ENCODE results near the gene MVB12B.

The MVB12B gene

DNA sequence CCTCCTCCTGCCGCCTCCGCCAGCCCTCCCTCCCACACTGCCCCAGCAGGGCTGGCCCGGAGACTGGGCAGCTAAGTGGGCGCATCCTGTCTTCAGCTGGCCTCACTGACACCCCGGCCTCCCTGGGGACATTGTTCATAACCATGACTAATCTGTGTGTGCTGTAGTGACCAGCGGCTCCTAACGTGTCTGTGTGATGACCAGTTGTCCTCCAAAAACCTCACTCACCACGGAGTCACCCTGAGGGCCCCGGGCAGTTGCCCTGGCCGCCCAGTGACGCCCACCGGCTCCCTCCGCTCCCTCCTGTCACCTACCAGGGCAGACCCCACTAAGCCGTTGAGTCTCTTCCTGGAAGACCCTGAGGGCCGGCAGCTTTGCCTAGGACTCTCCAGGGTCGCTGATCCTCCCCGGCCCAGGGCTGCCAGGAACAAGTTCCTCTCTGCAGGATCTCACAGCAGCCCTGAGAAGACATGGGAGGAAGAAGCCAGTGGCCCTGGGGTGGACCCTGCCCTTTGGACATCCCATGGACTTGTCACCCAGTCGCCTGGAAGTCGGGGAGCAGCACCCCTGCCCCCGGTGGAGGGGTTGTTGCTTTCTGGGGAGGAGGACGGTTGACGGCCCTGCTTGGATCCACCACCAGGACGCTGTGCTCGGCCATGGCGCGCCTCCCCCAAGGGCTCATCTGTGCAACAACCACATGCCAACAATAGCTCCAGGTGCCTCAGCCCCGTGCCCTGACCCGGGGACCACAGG is 176.9 kb downstream of the MVB12B start:
- H3K9me3 ChIP-seq: no peaks in the 10 kb centered on the region
- no peak for DNase-seq
- TF ChIP-seq, protein P1, sequence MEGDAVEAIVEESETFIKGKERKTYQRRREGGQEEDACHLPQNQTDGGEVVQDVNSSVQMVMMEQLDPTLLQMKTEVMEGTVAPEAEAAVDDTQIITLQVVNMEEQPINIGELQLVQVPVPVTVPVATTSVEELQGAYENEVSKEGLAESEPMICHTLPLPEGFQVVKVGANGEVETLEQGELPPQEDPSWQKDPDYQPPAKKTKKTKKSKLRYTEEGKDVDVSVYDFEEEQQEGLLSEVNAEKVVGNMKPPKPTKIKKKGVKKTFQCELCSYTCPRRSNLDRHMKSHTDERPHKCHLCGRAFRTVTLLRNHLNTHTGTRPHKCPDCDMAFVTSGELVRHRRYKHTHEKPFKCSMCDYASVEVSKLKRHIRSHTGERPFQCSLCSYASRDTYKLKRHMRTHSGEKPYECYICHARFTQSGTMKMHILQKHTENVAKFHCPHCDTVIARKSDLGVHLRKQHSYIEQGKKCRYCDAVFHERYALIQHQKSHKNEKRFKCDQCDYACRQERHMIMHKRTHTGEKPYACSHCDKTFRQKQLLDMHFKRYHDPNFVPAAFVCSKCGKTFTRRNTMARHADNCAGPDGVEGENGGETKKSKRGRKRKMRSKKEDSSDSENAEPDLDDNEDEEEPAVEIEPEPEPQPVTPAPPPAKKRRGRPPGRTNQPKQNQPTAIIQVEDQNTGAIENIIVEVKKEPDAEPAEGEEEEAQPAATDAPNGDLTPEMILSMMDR (IDR thresholded peaks at IDR 0.05): no peak
- H3K36me3 ChIP-seq: peaks cover 8 to 27% (median 21%) of the 10 kb centered on the region in 3 donors
- H3K27ac ChIP-seq: no peak overlapping the region
- H3K4me3 ChIP-seq: no peak overlapping the region
- H3K27me3 ChIP-seq: peaks cover 0 to 18% of the 10 kb centered on the region in 2 donors
- intact Hi-C loops (cut with DNase I; ENCODE audit: low total_unique reads): no loop called here
- peaks cover 0 to 26% (median 17%) of the 10 kb centered on the region in 4 donors for H3K4me1 ChIP-seq

DNA sequence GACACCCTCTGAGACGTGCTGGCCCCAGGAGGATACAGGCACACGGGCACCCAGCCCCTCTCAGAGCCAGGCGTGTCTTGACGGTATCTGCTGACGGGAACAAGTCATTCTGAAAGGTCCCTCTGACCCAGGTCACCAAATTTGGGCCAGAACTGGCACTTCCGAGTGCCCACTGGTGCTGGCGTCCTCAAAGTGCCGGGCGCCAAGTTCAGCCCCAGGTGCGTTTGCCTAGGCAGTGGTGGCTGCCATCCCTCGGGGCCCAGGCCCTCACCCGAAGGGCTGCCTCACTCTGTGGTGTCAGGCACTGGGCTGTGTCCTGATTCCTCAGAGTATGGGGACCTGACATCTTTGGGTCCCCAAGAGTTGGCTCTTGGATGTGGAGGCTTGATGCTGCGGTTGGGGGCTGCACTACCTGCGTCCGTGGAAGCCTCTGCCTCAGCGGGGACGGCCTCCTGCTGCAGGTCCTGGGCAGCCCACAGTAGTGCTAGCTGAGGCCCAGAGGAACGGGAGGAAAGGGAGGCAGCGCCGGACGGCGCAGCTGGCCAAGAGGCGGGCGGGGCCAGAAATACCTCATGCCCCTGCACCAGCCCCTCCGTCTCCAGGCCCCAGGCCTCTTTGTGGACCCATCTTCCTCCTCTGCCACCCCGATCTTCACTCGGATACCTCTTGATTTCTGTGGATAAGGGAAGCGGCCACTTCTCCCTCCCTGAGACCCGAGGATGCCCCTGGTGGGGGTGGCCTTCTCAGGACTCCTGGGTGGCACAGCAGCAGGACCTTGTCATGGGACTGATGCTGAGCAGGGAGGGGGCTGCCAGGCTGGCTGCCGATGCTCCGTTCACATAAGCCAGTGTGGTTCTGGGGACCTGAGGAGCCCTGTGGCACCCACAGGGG is 177.7 kb downstream of the MVB12B start:
- no peak overlapping the region for H3K27ac ChIP-seq
- H3K4me1 ChIP-seq: peaks cover 0 to 19% (median 13%) of the 10 kb centered on the region in 4 donors
- peaks cover 0 to 21% of the 10 kb centered on the region in 2 donors for H3K27me3 ChIP-seq
- H3K36me3 ChIP-seq: peaks cover 8 to 27% (median 21%) of the 10 kb centered on the region in 3 donors
- intact Hi-C loops (cut with DNase I; ENCODE audit: low total_unique reads): no loop called here
- DNase-seq: peak in 1 of 2 donors; percentile 13
- no peaks in the 10 kb centered on the region for H3K9me3 ChIP-seq
- no peak overlapping the region for H3K4me3 ChIP-seq
- TF ChIP-seq, protein P1 (IDR thresholded peaks at IDR 0.05): no peak

DNA sequence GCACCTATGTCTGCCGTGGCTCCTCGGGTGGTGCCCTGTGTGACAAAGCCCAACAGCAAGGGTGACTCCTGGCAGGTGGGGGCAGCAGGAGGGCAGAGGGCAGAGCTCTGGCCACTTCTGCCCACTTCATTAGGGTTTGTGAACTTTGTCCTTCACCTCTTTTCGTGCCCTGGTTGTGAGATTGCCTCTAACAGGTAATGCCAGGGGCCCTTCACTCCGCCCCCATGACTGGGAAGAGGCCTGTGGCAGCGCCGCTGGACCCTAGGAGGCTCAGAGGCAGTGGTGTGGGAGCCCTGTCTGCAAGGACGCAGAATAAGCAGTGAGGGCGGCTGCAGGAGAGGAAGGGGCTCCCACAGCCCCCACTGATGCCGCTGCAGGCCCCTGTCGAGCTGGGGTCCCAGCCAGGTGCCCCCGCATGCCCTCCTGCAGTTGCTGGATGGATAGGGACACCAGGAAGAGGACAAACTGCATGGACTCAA is 178.4 kb downstream of the MVB12B start:
- intact Hi-C loops (cut with DNase I; ENCODE audit: low total_unique reads): no loop called here
- no peaks in the 10 kb centered on the region for H3K9me3 ChIP-seq
- peak; percentile 9 to 55 for DNase-seq
- H3K27ac ChIP-seq: no peak overlapping the region
- H3K36me3 ChIP-seq: peaks cover 8 to 27% (median 21%) of the 10 kb centered on the region in 3 donors
- TF ChIP-seq, protein P1 (IDR thresholded peaks at IDR 0.05): no peak
- no peak overlapping the region for H3K4me3 ChIP-seq
- H3K27me3 ChIP-seq: peaks cover 0 to 26% of the 10 kb centered on the region in 2 donors
- H3K4me1 ChIP-seq: peaks cover 0 to 12% (median 8%) of the 10 kb centered on the region in 4 donors

DNA sequence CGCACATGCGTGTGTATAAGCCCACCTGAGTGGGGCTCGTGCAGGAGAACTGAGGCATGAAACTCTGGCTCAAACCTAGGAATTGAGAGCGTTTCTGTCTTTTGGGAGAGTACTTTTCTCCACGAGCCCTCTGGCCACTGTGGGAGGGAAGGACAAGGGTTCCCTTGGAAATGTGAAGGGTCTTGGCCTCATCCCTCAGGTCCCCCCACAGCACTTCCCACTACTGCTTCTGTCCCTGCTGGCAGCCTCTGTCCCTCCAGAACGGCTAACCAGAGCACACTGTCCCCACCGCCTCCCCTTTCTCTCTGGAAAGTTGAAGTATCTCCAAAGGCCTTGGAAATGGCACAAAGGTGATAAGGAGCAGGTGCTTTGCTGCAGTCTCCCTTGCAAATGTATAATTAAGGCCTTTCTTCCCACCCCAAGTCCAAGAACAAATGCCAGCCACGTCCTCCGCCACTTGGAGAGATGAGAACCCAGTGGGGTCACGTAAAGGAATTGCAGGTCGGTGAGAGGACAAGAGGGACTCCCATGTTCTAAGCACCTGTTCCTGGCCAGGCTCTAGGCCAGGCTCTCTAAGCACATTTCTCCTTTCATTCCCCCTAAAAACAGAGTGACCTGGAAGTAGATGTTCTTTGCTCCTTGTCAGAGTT is 179.2 kb downstream of the MVB12B start:
- H3K4me3 ChIP-seq: no peak overlapping the region
- H3K9me3 ChIP-seq: no peaks in the 10 kb centered on the region
- H3K4me1 ChIP-seq: peaks cover 0 to 4% (median 4%) of the 10 kb centered on the region in 4 donors
- intact Hi-C loops (cut with DNase I; ENCODE audit: low total_unique reads): no loop called here
- H3K27me3 ChIP-seq: peaks cover 0 to 32% of the 10 kb centered on the region in 2 donors
- TF ChIP-seq, protein P1 (IDR thresholded peaks at IDR 0.05): no peak
- H3K36me3 ChIP-seq: peaks cover 8 to 27% (median 21%) of the 10 kb centered on the region in 3 donors
- DNase-seq: peak; percentile 7 to 42
- H3K27ac ChIP-seq: no peak overlapping the region
